Measurements from ENCODE around the gene CHKA.

CHKA gene

GRCh38 chr11:68142441-68143309 is 21.5 kb upstream of the CHKA start:
- DNase-seq (ENCODE audit: low read depth): no peak

DNA sequence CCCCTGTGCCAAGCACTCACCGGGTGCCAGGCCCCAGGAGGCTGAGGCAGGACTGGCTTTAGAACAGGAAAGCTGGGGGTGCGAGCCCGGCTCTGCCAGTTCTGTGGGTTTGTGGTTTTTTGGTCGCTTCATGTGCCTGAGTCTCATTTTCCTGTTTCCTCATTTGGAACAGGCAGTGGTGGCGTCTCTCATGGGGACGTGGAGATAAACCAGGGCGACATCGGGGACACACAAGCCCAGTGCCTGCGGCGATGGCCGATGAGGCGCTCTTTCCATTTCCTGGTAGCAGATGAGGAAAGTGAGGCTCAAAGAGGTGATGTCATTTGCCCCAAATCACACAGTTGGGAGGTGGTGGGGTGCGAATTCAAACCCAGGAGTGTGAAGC is 20.8 kb upstream of the CHKA start:
- peak; percentile 41 for DNase-seq (ENCODE audit: low read depth)

DNA sequence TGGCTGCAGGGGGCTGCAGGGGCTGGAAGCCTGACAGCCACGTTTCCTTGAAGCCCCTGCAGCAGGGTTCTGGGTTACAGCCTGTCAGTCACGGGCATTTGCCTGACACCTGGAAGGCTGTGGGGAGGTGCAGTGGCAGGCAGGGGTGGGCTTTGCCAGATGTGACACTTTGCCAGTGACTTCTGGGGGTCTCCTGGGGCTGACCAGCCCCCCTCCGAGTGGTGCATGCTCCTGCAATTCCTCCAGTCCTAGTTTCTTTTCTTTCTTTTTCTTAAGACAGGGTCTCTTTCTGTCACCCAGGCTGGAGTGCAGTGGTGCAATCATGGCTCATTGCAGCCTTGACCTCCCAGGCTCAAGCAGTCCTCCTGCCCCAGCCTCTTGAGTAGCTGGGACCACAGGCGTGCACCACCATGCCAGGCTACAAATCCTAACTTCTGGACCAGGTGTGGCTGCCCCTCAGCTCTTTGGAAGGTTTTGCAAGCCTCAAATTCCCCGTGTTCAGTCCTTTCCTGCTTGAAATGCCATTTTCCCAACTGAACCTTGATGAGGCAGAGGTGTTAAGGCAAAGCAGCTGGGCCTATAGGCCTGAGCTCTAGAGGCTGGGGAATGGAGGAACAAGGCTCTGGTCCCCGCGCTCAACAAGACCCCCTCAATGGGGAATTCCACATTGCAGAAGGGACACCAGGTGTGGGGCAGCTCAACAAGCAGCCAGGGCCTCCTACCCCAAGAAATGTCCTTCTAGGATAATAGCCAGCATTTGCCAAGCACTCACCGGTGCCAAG is 20.2 kb upstream of the CHKA start:
- no peak for DNase-seq (ENCODE audit: low read depth)

GRCh38 chr11:68140496-68141245 is 19.5 kb upstream of the CHKA start:
- DNase-seq (ENCODE audit: low read depth): no peak

- DNase-seq (ENCODE audit: low read depth): no peak
Measured at GRCh38 chr11:68138237-68138636, 17.0 kb upstream of the CHKA start.

GRCh38 chr11:68137833-68138232 is 16.6 kb upstream of the CHKA start:
- DNase-seq (ENCODE audit: low read depth): no peak

GRCh38 chr11:68136866-68137265 is 15.7 kb upstream of the CHKA start:
- no peak for DNase-seq (ENCODE audit: low read depth)

DNA sequence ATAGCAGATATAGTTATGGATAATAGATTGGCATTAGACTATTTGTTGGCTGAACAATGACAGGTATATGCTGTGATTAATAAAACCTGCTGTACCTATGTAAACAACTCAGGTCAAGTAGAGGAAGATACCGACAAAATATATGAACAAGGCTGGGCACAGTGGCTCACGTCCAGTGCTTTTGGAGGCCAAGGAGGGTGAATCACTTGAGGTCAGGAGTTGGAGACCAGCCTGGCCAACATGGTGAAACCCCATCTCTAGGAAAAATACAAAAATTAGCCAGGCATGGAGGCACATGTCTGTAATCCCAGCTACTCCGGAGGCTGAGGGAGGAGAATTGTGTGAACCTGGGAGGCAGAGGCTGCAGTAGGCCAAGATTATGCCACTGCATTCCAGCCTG is 14.0 kb upstream of the CHKA start:
- DNase-seq (ENCODE audit: low read depth): no peak

DNA sequence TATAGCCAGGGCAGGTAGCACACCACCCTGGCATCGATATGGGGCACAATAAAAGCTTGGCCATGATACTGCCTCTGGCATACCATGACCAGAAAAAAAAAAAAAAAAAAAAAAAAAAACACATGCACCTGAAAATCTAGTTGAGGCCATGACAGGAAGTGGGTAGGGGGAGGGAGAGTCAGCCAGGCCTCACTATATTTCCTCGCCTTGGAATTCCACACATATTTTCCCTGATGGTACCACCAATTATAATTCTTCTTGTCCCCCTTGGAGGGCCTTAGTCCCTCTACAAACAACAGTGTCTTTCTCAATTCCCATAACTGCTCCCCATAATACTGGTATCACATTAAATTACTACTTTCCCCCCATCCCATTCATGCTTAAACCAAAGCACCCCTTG is 12.6 kb upstream of the CHKA start:
- DNase-seq (ENCODE audit: low read depth): no peak

DNA sequence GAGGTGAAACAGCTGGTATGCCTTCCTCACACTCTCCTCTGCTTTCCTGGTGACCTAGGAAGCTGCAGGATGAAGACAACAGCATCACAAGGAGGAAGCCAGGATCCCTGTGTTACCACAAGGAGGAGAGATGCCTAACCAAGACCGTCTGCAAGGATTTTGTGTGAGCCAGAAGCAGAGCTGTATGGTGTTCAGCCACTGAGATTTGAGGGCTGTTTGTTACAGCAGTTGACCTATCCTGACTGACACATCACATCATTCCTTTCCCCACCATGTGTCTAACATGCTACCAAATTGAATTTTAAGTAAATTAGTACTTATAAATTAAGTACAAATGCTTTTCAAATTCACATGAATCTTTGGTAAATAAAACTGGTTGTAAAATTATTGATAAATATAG is 8.9 kb upstream of the CHKA start:
- DNase-seq (ENCODE audit: low read depth): no peak

GRCh38 chr11:68128682-68129327 is 7.6 kb upstream of the CHKA start:
- no peak for DNase-seq (ENCODE audit: low read depth)

GRCh38 chr11:68127714-68128681 is 6.8 kb upstream of the CHKA start:
- no peak for DNase-seq (ENCODE audit: low read depth)

DNA sequence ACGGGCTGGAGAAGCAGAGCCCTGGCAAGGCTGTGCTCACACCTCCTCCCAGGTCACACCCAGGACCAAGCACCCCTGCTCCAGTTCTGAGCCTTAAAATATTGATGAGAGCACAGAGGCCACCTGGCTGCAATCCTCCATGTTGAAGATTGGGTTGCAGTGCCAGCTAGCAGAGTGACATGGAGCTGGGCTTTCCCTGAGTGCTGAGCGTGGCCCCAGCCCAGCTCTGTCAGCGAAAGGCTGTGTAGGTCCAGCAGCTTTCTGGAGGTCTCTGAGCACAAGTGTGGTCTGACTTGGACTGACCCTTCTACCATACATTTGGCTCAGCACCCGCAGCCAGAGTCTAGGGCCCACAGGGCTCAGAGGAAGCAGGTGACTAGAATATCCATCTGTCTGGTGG is 4.0 kb upstream of the CHKA start:
- DNase-seq (ENCODE audit: low read depth): no peak

DNA sequence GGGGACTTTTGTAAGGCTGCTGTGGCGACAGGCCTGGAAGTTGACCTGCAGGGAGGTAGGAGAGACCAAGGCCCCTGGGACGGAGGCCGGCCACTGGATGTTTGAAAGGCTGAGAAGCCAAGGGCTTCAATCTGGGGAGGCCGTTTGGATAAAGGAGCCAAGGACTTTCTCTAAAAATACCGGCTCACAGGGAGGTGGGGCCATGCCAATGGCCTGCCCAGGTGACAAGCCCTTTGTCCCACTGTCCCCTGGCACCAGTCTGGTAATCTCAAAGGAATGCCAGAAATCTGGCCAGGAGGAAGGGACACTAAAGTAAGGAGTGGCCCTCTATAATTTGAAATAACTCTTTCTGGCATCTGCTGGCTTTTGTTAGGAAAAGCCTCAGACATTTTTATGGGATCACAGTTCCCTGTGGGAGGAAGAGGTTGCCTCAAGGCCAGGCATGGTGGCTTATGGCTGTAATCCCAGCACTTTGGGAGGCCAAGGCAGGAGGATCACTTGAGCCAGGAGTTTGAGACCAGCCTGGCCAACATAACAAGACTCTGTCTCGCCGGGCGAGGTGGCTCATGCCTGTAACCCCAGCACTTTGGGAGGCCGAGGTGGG is 1.9 kb upstream of the CHKA start:
- no peak for DNase-seq (ENCODE audit: low read depth)

DNA sequence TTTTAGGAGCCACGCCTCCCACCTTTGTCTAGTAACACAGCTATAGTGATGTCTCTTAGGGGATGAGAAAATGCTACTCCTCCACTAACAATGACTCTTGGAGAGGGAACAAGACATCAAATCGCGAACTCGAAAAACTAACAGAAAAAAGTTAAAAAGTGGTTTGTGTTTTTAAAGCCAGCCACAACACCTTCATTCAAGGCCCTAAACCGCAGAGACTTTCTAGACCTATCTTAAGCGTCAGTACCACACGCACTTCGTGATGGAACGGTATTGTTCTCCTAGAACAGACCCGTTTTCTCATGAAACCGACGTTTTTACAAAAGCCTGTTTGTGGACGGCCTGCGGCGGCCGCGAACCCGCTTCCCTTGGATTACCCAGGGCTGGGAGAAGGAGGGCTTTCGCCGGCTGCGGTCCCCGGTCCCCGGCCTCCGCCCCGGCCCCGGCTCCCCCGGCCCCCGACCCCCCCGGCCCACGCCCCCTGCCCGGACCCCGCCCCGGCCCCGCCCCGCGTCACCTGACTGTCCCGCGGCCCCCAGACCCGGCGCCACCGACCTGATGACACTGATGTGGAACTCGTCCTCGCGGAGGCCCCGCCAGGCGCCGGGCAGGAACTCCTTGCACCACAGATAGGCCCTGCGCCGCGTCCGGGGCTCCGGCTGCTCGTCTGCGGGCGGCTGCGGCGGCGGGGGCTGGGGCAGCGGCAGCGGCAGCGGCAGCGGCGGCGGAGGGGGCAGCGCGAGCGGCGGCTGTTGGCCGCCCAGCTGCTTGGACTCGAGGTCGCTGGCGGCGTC is 718 bp downstream of the CHKA start:
- peak; percentile 13 for DNase-seq (ENCODE audit: low read depth)

- DNase-seq (ENCODE audit: low read depth): no peak
Measured at GRCh38 chr11:68118706-68119448, 2.3 kb downstream of the CHKA start.

DNA sequence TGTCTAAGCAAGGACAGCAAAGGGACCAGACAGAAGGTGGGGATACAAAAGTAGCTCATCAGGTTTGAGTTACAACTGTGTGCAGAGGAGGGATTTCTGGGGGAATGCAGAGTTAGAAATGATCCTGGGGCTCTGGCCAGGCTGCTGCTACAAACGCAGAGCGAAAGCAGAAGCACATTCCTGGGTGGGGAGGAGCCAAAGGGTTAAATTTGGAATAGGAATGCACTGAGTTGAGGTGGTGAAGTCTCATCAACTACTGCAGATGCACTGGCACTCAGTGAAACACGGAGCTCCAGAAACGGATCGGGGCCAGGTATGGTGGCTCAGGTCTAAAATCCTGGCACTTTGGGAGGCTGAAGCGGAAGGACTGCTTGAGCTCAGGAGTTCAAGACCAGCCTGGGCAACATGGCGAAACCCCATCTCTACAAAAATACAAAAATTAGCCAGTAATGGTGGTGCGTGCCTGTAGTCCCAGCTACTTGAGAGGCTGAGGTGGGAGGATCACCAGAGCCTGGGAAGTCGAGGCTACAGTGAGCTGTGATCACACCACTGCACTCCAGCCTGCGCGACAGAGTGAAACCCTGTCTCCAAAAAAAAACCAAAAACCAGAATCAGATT is 3.2 kb downstream of the CHKA start:
- DNase-seq (ENCODE audit: low read depth): no peak

DNA sequence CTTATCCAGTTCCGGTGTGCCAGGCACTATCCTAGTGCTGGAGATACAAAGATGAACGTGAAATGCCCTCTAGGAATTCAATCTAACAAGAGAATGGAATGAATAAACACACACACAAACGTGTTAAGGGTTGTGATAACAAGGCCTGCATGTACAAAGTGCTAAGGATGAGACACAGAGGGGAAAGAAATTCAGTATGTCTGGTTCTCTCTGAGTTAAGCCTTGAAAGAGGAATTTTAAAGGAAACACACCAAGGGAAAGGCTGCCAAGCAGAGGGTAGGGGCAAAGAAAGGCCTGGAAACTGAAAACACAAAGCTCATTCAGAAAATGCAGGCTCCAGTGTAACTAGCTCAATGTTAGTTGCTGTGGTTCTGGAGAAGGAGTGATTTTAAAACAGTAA is 4.2 kb downstream of the CHKA start:
- no peak for DNase-seq (ENCODE audit: low read depth)

DNA sequence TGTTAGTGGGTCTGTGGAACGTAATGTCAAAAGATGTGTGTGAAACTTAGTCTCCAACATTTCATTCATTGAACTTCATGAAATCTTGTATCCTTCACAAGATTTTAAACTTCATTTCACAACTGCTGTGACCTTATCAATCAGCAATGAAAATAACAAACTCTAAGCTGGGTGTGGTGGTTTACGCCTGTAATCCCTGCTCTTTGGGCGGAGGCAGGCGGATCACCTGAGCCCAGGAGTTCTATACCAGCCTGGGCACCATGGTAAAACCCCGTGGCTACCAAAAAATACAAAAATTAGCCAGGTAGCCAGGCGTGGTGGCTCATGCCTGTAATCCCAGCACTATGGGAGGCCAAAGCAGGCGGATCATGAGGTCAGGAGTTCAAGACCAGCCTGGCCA is 5.1 kb downstream of the CHKA start:
- DNase-seq (ENCODE audit: low read depth): no peak

Data from stimulated activated CD4-positive, alpha-beta T cell treated with anti-CD3 and anti-CD28 coated beads, Interleukin-2, amount 100 ng/mL, for 4 hours (primary cell).